ENCODE data around the gene PAX5.

PAX5 gene

DNA sequence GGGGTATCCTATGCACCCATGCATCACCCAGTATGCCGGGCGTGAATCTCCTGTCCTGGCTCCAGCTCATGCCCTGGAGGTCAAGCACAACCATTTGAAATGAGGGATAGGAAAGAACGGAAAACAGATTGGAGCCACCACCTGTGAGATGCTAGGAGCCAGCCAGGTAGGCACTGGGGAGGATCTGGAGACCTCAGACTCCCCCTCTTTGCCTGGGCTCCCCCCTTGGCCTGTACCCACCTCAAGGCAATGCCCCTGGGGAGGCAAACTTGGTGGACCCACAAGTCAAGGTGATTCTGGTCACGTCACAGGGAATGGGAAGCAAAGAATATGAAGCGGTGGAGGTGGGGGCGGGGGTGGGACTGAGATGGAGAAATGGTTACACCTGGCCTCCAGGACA, 92.6 kb downstream of the PAX5 start:
- H3K36me3 ChIP-seq (ENCODE audit: control insufficient read depth, insufficient read depth, low read length): no peaks in the 10 kb centered on the region
- no peaks in the 10 kb centered on the region for H3K9me3 ChIP-seq (ENCODE audit: control insufficient read depth, low read length)
- no peak for DNase-seq
- no peak overlapping the region for H3K4me3 ChIP-seq (ENCODE audit: insufficient read depth, low read depth, low read length, poor library complexity, severe bottlenecking)
- no peaks in the 10 kb centered on the region for H3K27me3 ChIP-seq (replicated peaks; ENCODE audit: control insufficient read depth, insufficient read depth, low read length, poor library complexity, severe bottlenecking)
- H3K4me1 ChIP-seq (ENCODE audit: control insufficient read depth, insufficient read depth, low read length, poor library complexity, severe bottlenecking): no peaks in the 10 kb centered on the region
- no peak overlapping the region for H3K27ac ChIP-seq (ENCODE audit: insufficient read depth, low read length, poor library complexity, severe bottlenecking)

DNA sequence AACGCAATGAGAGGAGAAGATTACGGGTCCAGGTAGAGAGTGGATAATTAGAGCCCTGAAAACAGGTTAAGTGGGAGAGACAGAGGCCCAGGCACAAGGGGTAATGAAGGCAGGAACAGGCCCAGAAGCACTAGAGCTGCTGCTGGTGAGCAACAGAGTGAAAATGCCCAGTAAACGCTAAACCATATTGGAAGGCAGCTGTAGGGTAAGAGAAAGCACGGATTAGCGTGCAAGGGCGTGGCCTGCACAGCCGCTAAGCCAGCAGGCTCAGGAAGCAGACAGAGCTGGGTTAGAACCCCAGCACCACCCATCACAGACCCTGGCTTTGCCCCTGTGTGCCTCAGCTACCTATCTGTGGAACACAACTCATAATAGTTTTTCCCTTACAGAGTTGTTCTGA, 93.2 kb downstream of the PAX5 start:
- no peaks in the 10 kb centered on the region for H3K27me3 ChIP-seq (replicated peaks; ENCODE audit: control insufficient read depth, insufficient read depth, low read length, poor library complexity, severe bottlenecking)
- H3K4me3 ChIP-seq (ENCODE audit: insufficient read depth, low read depth, low read length, poor library complexity, severe bottlenecking): no peak overlapping the region
- no peaks in the 10 kb centered on the region for H3K36me3 ChIP-seq (ENCODE audit: control insufficient read depth, insufficient read depth, low read length)
- no peaks in the 10 kb centered on the region for H3K4me1 ChIP-seq (ENCODE audit: control insufficient read depth, insufficient read depth, low read length, poor library complexity, severe bottlenecking)
- no peak overlapping the region for H3K27ac ChIP-seq (ENCODE audit: insufficient read depth, low read length, poor library complexity, severe bottlenecking)
- DNase-seq: no peak
- no peaks in the 10 kb centered on the region for H3K9me3 ChIP-seq (ENCODE audit: control insufficient read depth, low read length)

DNA sequence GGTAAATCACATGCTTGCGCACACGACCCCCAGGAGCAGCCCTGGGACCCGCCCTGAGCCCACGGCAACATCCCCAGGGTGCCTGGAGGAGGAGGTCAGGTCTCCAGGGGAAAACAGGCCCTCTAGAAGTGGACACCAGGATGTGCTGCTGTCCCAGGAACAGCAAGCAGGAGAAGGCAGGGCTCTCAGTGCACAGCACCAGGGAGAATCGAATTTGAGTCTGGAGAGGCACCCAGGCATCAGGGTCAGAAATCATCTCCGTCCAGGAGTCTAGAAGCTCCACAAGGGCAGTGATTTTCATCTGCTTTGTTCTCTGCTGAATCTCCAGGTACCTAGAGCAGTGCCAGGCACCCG, 93.6 kb downstream of the PAX5 start:
- Histone ChIP-seq H3K9me3 (ENCODE audit: control insufficient read depth, low read length) (no peaks in the 10 kb centered on the region), H3K4me1 (ENCODE audit: control insufficient read depth, insufficient read depth, low read length, poor library complexity, severe bottlenecking) (no peaks in the 10 kb centered on the region), H3K36me3 (ENCODE audit: control insufficient read depth, insufficient read depth, low read length) (no peaks in the 10 kb centered on the region), H3K27ac (ENCODE audit: insufficient read depth, low read length, poor library complexity, severe bottlenecking) (no peak overlapping the region), H3K27me3 (replicated peaks; ENCODE audit: control insufficient read depth, insufficient read depth, low read length, poor library complexity, severe bottlenecking) (no peaks in the 10 kb centered on the region), H3K4me3 (ENCODE audit: insufficient read depth, low read depth, low read length, poor library complexity, severe bottlenecking) (no peak overlapping the region)
- no peak for DNase-seq

DNA sequence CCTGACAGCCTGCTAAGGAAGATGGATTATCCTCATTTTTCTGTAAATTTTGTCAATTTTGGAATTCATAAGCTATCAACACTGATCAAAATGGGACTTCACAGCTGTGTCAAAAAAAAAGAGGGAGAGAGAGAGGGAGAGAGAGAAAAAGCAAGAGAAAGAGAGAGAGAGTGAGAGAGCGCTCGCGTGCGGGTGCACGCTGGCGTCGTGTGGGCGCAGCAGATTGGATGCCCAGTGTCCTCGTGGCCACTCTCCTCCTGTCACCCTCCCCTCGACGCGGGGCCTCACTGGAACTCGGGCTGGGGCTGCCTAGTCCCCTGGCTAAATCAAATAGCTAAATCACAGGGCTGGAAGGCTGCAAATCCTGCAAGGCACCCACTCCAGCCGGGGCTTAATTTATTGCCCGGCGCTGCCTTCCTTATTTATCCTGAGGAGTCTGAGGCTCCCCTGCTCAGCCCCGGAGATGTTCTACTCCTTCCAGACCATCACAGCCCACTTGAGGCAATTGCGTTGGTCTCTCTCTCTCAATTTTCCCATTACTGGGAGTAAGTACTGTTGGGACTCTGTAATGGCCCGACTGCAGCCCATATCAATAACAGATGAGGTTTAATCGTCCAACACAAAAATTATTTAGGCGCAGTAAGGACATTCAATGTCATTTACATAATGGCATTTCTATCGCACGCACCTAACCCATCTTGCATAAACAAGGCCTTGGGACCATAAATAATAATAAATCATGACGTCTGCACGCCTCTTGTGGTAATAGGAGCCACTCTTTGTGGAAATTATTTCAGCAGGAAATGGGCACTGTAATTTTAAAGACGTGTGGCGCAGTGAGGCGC, 94.2 kb downstream of the PAX5 start:
- Histone ChIP-seq H3K4me3 (ENCODE audit: insufficient read depth, low read depth, low read length, poor library complexity, severe bottlenecking) (no peak overlapping the region), H3K36me3 (ENCODE audit: control insufficient read depth, insufficient read depth, low read length) (no peaks in the 10 kb centered on the region), H3K27ac (ENCODE audit: insufficient read depth, low read length, poor library complexity, severe bottlenecking) (no peak overlapping the region), H3K27me3 (replicated peaks; ENCODE audit: control insufficient read depth, insufficient read depth, low read length, poor library complexity, severe bottlenecking) (no peaks in the 10 kb centered on the region), H3K4me1 (ENCODE audit: control insufficient read depth, insufficient read depth, low read length, poor library complexity, severe bottlenecking) (no peaks in the 10 kb centered on the region), H3K9me3 (ENCODE audit: control insufficient read depth, low read length) (no peaks in the 10 kb centered on the region)
- DNase-seq: no peak

DNA sequence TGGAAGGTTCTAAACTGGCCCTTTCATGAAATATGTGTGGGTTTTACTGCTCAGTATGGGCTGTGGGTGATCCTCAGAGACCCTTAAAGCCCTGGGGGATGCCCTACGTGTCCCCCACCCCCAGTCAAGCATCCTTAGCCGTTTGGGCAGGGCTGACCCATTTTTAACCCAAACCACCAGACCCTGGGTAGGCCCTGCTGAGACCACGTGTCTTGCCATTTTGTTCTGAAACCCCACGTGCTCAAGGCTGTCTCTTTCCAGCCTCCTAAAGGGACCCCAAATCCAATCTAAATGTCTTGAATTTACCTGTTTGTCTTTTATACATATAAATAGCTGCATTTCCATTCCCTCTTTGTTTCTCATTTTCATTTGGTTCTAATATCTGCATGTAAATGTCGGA, 94.9 kb downstream of the PAX5 start:
- Histone ChIP-seq H3K4me3 (ENCODE audit: insufficient read depth, low read depth, low read length, poor library complexity, severe bottlenecking) (no peak overlapping the region), H3K36me3 (ENCODE audit: control insufficient read depth, insufficient read depth, low read length) (no peaks in the 10 kb centered on the region), H3K27ac (ENCODE audit: insufficient read depth, low read length, poor library complexity, severe bottlenecking) (no peak overlapping the region), H3K9me3 (ENCODE audit: control insufficient read depth, low read length) (no peaks in the 10 kb centered on the region), H3K4me1 (ENCODE audit: control insufficient read depth, insufficient read depth, low read length, poor library complexity, severe bottlenecking) (no peaks in the 10 kb centered on the region), H3K27me3 (replicated peaks; ENCODE audit: control insufficient read depth, insufficient read depth, low read length, poor library complexity, severe bottlenecking) (no peaks in the 10 kb centered on the region)
- DNase-seq: no peak

DNA sequence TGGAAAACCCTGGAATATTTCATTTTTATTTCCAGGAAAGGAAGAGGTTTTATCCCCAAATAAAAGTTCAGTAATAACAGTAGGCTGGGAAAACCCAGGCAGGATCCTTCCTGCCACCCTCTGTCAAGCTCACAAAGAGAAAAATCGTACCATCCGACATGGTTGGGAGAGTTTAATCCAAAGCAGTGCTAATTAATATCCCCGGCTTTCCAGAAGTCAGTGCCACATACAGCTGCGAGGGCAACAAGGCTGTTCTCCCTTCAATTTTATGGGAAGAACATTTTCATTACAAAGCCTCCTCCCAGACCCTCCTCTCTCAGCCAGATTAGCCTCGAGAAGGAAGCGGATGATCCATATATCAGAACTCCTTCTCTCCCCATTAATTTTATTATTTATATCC, 95.5 kb downstream of the PAX5 start:
- H3K36me3 ChIP-seq (ENCODE audit: control insufficient read depth, insufficient read depth, low read length): no peaks in the 10 kb centered on the region
- H3K27ac ChIP-seq (ENCODE audit: insufficient read depth, low read length, poor library complexity, severe bottlenecking): no peak overlapping the region
- H3K9me3 ChIP-seq (ENCODE audit: control insufficient read depth, low read length): no peaks in the 10 kb centered on the region
- H3K4me1 ChIP-seq (ENCODE audit: control insufficient read depth, insufficient read depth, low read length, poor library complexity, severe bottlenecking): no peaks in the 10 kb centered on the region
- no peak for DNase-seq
- no peak overlapping the region for H3K4me3 ChIP-seq (ENCODE audit: insufficient read depth, low read depth, low read length, poor library complexity, severe bottlenecking)
- H3K27me3 ChIP-seq (replicated peaks; ENCODE audit: control insufficient read depth, insufficient read depth, low read length, poor library complexity, severe bottlenecking): no peaks in the 10 kb centered on the region

DNA sequence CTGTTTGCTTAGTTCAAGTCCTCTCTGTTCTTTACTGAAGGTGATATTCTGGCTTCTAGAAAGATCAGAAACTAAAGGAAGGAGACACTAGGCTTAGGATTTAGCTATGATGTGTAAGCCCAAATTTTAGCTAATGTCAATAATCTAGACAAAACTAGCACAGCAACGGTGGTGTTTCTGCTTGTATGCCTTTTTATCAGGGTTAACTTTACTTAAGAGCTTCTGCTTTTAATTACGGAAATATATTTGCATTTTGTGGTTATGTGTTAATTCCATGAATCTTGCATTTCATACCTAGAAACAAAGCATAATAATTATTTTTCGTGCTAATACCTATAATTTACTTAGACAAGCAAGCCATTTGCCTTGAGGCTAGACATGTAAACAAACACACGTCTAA, 96.1 kb downstream of the PAX5 start:
- DNase-seq: no peak
- H3K4me1 ChIP-seq (ENCODE audit: control insufficient read depth, insufficient read depth, low read length, poor library complexity, severe bottlenecking): no peaks in the 10 kb centered on the region
- no peak overlapping the region for H3K27ac ChIP-seq (ENCODE audit: insufficient read depth, low read length, poor library complexity, severe bottlenecking)
- H3K9me3 ChIP-seq (ENCODE audit: control insufficient read depth, low read length): no peaks in the 10 kb centered on the region
- H3K27me3 ChIP-seq (replicated peaks; ENCODE audit: control insufficient read depth, insufficient read depth, low read length, poor library complexity, severe bottlenecking): no peaks in the 10 kb centered on the region
- H3K36me3 ChIP-seq (ENCODE audit: control insufficient read depth, insufficient read depth, low read length): no peaks in the 10 kb centered on the region
- H3K4me3 ChIP-seq (ENCODE audit: insufficient read depth, low read depth, low read length, poor library complexity, severe bottlenecking): no peak overlapping the region

DNA sequence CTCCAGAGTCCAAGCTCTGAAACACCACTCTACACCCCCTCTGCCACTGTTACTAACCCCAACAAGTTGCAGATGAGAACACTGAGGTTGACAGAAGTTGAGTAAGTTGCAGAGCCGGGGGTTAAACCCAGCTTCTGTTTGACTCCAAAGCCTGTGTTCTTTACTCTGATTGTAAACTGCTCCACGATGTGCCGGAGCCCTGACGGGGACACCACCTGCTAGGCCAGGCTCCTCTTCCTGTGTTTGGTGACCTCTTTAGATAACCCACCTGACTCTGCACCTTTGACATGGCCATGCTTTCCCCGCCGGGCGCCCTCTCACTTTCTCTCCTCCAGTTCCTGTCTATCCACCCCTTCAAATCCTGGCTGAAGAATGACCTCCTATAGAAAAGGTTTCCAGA, 96.7 kb downstream of the PAX5 start:
- Histone ChIP-seq H3K9me3 (ENCODE audit: control insufficient read depth, low read length) (no peaks in the 10 kb centered on the region), H3K4me1 (ENCODE audit: control insufficient read depth, insufficient read depth, low read length, poor library complexity, severe bottlenecking) (no peaks in the 10 kb centered on the region), H3K27ac (ENCODE audit: insufficient read depth, low read length, poor library complexity, severe bottlenecking) (no peak overlapping the region), H3K36me3 (ENCODE audit: control insufficient read depth, insufficient read depth, low read length) (no peaks in the 10 kb centered on the region), H3K4me3 (ENCODE audit: insufficient read depth, low read depth, low read length, poor library complexity, severe bottlenecking) (no peak overlapping the region), H3K27me3 (replicated peaks; ENCODE audit: control insufficient read depth, insufficient read depth, low read length, poor library complexity, severe bottlenecking) (no peaks in the 10 kb centered on the region)
- DNase-seq: no peak

DNA sequence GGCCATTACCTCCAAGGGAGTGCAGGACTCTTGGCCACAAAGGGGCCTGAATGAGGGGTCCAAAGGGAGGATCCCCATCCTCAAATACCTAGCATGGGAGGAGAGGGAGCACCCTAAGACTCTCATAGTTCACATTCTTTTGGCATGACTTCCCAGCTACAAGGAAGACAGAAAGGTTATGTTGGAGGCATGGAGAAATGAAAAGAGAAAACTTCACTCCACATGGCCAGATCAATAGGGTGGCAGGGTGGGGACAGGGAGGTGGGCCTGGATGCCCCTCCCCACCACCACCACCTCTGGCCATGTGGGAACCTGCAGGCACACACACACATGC, 97.6 kb downstream of the PAX5 start:
- no peak for DNase-seq
- H3K27me3 ChIP-seq (replicated peaks; ENCODE audit: control insufficient read depth, insufficient read depth, low read length, poor library complexity, severe bottlenecking): no peaks in the 10 kb centered on the region
- no peak overlapping the region for H3K4me3 ChIP-seq (ENCODE audit: insufficient read depth, low read depth, low read length, poor library complexity, severe bottlenecking)
- H3K27ac ChIP-seq (ENCODE audit: insufficient read depth, low read length, poor library complexity, severe bottlenecking): no peak overlapping the region
- no peaks in the 10 kb centered on the region for H3K9me3 ChIP-seq (ENCODE audit: control insufficient read depth, low read length)
- H3K36me3 ChIP-seq (ENCODE audit: control insufficient read depth, insufficient read depth, low read length): no peaks in the 10 kb centered on the region
- no peaks in the 10 kb centered on the region for H3K4me1 ChIP-seq (ENCODE audit: control insufficient read depth, insufficient read depth, low read length, poor library complexity, severe bottlenecking)

DNA sequence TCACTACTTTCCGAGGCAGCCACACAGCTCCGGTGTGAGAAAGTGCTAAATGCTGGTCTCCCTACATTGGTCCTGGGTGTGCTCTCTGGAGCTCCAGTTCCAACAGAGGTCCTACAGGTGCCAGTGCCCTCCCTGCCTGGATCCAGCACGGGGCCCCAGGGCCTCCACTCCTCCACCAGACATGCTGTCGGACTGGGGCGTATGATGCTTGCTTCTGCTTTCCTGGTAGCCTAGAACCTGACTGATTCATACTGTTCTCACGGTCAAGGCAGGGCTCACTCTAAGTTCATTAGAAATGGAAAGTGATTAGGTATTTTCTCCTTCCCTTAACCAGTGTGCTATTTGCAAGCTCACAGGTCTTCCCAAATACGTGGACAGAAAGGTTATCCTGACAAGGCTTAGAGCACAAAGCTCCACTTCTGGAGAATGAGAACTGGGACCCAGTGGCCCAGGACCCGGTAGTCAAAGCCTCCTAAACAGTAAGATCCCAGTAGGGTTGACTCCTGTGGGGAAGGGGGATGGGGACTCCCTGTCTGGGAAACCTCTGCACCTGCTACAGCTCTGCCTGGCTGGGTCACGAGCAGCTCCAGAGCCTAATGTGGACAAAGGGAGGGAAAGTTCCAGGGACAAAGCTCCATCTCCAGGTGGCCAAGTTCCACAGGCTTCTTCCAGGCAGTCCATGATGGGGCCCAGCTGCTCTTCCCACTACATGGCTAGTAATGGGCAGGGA, 98.1 kb downstream of the PAX5 start:
- no peaks in the 10 kb centered on the region for H3K27me3 ChIP-seq (replicated peaks; ENCODE audit: control insufficient read depth, insufficient read depth, low read length, poor library complexity, severe bottlenecking)
- no peaks in the 10 kb centered on the region for H3K36me3 ChIP-seq (ENCODE audit: control insufficient read depth, insufficient read depth, low read length)

More for the DNA sequence above, 98.1 kb downstream of the PAX5 start:
- no peaks in the 10 kb centered on the region for H3K9me3 ChIP-seq (ENCODE audit: control insufficient read depth, low read length)
- no peak overlapping the region for H3K27ac ChIP-seq (ENCODE audit: insufficient read depth, low read length, poor library complexity, severe bottlenecking)
- DNase-seq: no peak
- no peaks in the 10 kb centered on the region for H3K4me1 ChIP-seq (ENCODE audit: control insufficient read depth, insufficient read depth, low read length, poor library complexity, severe bottlenecking)
- no peak overlapping the region for H3K4me3 ChIP-seq (ENCODE audit: insufficient read depth, low read depth, low read length, poor library complexity, severe bottlenecking)

Measured in effector memory CD4-positive, alpha-beta T cell (primary cell).